ENCODE data around the gene MYO15B. TPM values are rescaled to one million over a fixed set of nuclear protein-coding genes. Genes with fewer than 3 reads are reported as not detected.

Gene MYO15B
- total and polyA plus RNA-seq, 2 of the 13 experiments (the other 11 are each of a cell fraction or from before 2014, with no cell fraction given), result 2.8 to 8.1 TPM

DNA sequence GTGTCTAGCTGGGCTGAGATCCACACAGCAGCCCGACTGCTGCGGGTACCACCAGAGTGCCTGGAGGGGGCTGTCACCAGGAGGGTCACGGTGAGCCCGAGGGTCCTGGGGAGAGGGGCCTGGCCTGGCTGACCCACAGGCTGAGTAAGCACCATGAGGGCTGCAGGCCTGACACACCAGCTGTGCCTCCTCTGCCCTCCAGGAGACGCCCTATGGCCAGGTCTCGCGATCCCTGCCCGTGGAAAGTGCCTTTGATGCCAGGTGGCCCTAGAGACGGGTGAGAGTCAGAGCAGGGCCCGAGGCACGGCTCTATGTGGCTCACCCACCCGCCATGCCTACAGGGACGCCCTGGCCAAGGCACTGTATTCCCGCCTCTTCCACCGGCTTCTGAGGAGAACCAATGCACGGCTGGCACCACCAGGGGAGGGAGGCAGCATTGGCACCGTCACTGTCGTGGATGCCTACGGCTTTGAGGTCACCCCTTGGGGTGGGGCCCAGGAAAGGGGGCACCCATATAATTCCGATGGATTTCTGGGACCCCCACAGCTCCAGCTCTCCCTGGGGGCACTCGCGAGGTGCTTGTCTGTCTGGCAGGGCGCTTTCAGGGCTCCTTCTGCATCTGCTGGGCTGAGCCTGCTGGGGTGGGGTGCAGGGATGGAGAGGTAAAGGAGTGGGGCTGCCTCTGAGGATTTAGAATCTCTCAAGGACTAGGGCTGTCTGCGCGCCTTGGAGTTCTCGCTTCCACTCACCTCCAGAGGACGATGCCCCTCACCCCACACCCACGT lies 7.1 kb downstream of the MYO15B start (continued):
- TF ChIP-seq KLF6 (CRISPR knock-in tag; IDR thresholded peaks at IDR 0.05), result no peak
- TF ChIP-seq ZNF616 (CRISPR knock-in tag; IDR thresholded peaks at IDR 0.05; ENCODE audit: low read depth), result no peak
- no peak for TF ChIP-seq USF2 (IDR thresholded peaks at IDR 0.05; ENCODE audit: low read depth, low read length)
- no peak for TF ChIP-seq USF2 (CRISPR knock-in tag; IDR thresholded peaks at IDR 0.05; ENCODE audit: borderline replicate concordance)
- TF ChIP-seq AGO1 (IDR thresholded peaks at IDR 0.05; ENCODE audit: low read depth, low read length, poor library complexity, severe bottlenecking), result peak; percentile 59
- TF ChIP-seq ZNF572 (CRISPR knock-in tag; IDR thresholded peaks at IDR 0.05), result peak; percentile 64; the same call in 1 of the 2 replicates
- 0 out of 2 replicates have a peak, but pooled peaks have one; percentile 28 for TF ChIP-seq HES4 (CRISPR knock-in tag; IDR thresholded peaks at IDR 0.05; ENCODE audit: borderline replicate concordance)

DNA sequence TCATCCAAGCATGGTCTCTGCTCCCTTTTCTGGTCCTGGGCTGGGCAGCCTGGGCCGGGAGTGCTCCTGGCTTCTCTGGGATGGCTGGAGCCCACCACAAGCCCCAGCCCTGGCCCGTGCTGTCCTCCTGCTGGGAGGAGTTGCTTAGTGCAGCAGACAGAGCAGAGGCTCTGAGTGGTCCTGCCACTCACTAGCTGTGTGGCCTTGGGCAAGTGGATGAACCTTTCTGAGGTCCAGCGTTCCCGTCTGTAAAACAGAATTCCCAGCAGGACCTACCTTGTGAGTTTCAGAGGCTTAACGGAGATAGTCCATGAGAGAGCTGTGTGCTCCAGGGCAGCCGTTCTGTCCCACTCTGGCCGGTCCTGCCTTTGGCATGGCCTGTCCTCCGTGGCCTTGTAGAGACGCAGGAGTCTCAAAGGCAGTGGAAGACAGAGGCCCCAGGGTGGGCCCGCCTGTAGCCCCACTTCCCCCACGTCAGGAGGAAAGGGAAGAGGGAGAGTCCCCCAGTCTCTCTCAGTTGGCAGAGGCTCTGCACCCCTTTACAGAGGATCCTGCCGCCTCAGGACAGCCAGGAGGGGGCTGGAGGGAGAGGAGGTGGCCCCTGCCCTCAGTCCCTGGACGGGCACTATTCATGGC lies 7.8 kb downstream of the MYO15B start:
- 17% methylated on average over 6 of the region's 13 CpGs for WGBS (ENCODE audit: low lambda C conversion rate)
- FAIRE-seq, result no peak
- peak; percentile 23 for ATAC-seq
- TF ChIP-seq ZNF263 (CRISPR knock-in tag; IDR thresholded peaks at IDR 0.05) (peak; percentile 61; the same call in 1 of the 2 replicates), KDM5B (CRISPR knock-in tag; IDR thresholded peaks at IDR 0.05; ENCODE audit: borderline replicate concordance) (0 out of 2 replicates have a peak, but pooled peaks have one; percentile 5), ZNF768 (CRISPR knock-in tag; IDR thresholded peaks at IDR 0.05) (peak; percentile 98)
- TF ChIP-seq, protein P1, sequence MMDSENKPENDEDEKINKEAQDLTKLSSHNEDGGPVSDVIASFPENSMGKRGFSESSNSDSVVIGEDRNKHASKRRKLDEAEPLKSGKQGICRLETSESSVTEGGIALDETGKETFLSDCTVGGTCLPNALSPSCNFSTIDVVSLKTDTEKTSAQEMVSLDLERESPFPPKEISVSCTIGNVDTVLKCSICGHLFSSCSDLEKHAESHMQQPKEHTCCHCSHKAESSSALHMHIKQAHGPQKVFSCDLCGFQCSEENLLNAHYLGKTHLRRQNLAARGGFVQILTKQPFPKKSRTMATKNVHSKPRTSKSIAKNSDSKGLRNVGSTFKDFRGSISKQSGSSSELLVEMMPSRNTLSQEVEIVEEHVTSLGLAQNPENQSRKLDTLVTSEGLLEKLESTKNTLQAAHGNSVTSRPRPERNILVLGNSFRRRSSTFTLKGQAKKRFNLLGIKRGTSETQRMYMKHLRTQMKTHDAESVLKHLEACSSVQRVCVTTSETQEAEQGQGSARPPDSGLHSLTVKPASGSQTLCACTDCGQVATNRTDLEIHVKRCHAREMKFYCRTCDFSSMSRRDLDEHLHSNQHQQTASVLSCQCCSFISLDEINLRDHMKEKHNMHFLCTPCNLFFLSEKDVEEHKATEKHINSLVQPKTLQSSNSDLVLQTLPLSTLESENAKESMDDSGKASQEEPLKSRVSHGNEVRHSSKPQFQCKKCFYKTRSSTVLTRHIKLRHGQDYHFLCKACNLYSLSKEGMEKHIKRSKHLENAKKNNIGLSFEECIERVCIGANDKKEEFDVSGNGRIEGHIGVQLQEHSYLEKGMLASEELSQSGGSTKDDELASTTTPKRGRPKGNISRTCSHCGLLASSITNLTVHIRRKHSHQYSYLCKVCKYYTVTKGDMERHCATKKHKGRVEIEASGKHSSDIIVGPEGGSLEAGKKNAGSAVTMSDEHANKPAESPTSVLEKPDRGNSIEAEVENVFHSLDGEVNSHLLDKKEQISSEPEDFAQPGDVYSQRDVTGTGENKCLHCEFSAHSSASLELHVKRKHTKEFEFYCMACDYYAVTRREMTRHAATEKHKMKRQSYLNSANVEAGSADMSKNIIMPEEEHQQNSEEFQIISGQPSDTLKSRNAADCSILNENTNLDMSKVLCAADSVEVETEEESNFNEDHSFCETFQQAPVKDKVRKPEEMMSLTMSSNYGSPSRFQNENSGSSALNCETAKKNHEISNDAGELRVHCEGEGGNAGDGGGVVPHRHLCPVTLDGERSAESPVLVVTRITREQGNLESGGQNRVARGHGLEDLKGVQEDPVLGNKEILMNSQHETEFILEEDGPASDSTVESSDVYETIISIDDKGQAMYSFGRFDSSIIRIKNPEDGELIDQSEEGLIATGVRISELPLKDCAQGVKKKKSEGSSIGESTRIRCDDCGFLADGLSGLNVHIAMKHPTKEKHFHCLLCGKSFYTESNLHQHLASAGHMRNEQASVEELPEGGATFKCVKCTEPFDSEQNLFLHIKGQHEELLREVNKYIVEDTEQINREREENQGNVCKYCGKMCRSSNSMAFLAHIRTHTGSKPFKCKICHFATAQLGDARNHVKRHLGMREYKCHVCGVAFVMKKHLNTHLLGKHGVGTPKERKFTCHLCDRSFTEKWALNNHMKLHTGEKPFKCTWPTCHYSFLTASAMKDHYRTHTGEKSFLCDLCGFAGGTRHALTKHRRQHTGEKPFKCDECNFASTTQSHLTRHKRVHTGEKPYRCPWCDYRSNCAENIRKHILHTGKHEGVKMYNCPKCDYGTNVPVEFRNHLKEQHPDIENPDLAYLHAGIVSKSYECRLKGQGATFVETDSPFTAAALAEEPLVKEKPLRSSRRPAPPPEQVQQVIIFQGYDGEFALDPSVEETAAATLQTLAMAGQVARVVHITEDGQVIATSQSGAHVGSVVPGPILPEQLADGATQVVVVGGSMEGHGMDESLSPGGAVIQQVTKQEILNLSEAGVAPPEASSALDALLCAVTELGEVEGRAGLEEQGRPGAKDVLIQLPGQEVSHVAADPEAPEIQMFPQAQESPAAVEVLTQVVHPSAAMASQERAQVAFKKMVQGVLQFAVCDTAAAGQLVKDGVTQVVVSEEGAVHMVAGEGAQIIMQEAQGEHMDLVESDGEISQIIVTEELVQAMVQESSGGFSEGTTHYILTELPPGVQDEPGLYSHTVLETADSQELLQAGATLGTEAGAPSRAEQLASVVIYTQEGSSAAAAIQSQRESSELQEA (CRISPR knock-in tag; IDR thresholded peaks at IDR 0.05; ENCODE audit: not compliant biosample characterization), result no peak

More for the DNA sequence above, 7.8 kb downstream of the MYO15B start:
- Histone ChIP-seq H3K9me3 (ENCODE audit: low read length) (no peaks in the 10 kb centered on the region), H3K4me2 (ENCODE audit: low read depth, low read length) (no peak overlapping the region), H2AFZ (ENCODE audit: low read length) (no peak overlapping the region), H3K27me3 (ENCODE audit: control insufficient read depth in 1 of 2, insufficient read depth in 2 of 2, low read length in 2 of 2) (peaks cover 22 to 42% of the 10 kb centered on the region in 2 experiments), H3K79me2 (ENCODE audit: insufficient read depth, low read length) (no peaks in the 10 kb centered on the region), H3K27ac (ENCODE audit: extremely low read length, insufficient read depth, low read length) (no peak overlapping the region), H3K9ac (ENCODE audit: insufficient read depth, low read depth, low read length) (no peak overlapping the region), H3K4me3 (replicated peaks in 1 of 3; ENCODE audit: insufficient read depth in 1 of 3, low read depth in 2 of 3, low read length in 3 of 3) (no peak overlapping the region), H4K20me1 (ENCODE audit: insufficient read depth, low read length) (no peaks in the 10 kb centered on the region), H3K36me3 (replicated peaks in 1 of 2; ENCODE audit: control insufficient read depth in 1 of 2, insufficient read depth in 2 of 2, low read length in 2 of 2) (no peaks in the 10 kb centered on the region), H3K4me1 (ENCODE audit: insufficient read depth, low read length) (peaks cover 13% of the 10 kb centered on the region)
- ChIA-PET CTCF (ENCODE audit: low intra/inter-chr PET ratio, low total read pairs) (interaction anchor here (1.6 kb wide), 1 partner anchor 37 kb away, joined by 4 read pairs; the partner anchor contains the start of gene SMIM5), POLR2A (no interaction called here)
- no peak for DNase-seq (ENCODE audit: low spot score)
- intact Hi-C loops (cut with micrococcal nuclease; ENCODE audit: unreplicated experiment), result no loop called here
- in situ Hi-C loops (cut with HindIII; ENCODE audit: extremely low pct_ligation_motif_present, low pct_unique_long_range_greater_than_20kb), result loop anchor here (10.0 kb wide), 1 partner anchor 171 kb away; no protein-coding TSS in a partner anchor
- BruUV-seq (replicated peaks), result no TSS peak

All from HepG2 (cell line).